Mesenchymal stem cell (in vitro differentiated cells and primary cell): ENCODE data around the gene ERC2.

Experiments
- DNase-seq: peaks from one replicate; pipeline ENCODE4 v3.0.0-alpha.2; 2013
- H2AFZ ChIP-seq: one replicate; pipeline ENCODE4 v1.6.1; 2013; ENCODE audit warnings: low read depth, mild to moderate bottlenecking, control low read depth, inconsistent platforms, low read length, moderate library complexity
- H2AK5ac ChIP-seq: 2 replicates; pipeline ENCODE4 v1.6.1; 2013; ENCODE audit warnings: low read length, moderate library complexity, mild to moderate bottlenecking, inconsistent platforms; ENCODE audit not compliant: severe bottlenecking
- H2BK120ac ChIP-seq: one replicate; pipeline ENCODE4 v1.6.1; 2013; ENCODE audit warnings: low read depth, mild to moderate bottlenecking, inconsistent platforms, low read length, moderate library complexity
- H2BK12ac ChIP-seq, 2 experiments: one replicate each; pipeline ENCODE4 v1.6.1; 2013; ENCODE audit warnings: inconsistent platforms in 2 of 2, low read length in 2 of 2, mild to moderate bottlenecking in 2 of 2, moderate library complexity in 2 of 2, control low read depth in 1 of 2
- H2BK15ac ChIP-seq: one replicate; pipeline ENCODE4 v1.6.1; 2013; ENCODE audit warnings: mild to moderate bottlenecking, low read depth, inconsistent platforms; ENCODE audit not compliant: poor library complexity, severe bottlenecking
- H2BK5ac ChIP-seq: 2 replicates; pipeline ENCODE4 v1.6.1; 2013; ENCODE audit warnings: low read depth, mild to moderate bottlenecking, low read length, control low read depth, inconsistent platforms; ENCODE audit not compliant: poor library complexity, severe bottlenecking
- H3K14ac ChIP-seq, 2 experiments: one replicate each; pipeline ENCODE4 v1.6.1; 2013; ENCODE audit warnings: inconsistent platforms in 2 of 2, low read length in 2 of 2, control low read depth in 1 of 2, mild to moderate bottlenecking in 1 of 2, moderate library complexity in 1 of 2
- H3K18ac ChIP-seq, 2 experiments: one replicate each; pipeline ENCODE4 v1.6.1; 2013; ENCODE audit warnings: inconsistent platforms in 2 of 2, low read length in 2 of 2, control low read depth in 1 of 2, low read depth in 1 of 2, mild to moderate bottlenecking in 1 of 2
- H3K23ac ChIP-seq, 2 experiments: one replicate each; pipeline ENCODE4 v1.6.1; 2013; ENCODE audit warnings: inconsistent platforms in 2 of 2, low read length in 2 of 2, mild to moderate bottlenecking in 2 of 2, moderate library complexity in 2 of 2, control low read depth in 1 of 2
- H3K27ac ChIP-seq: 2 replicates; pipeline ENCODE4 v1.5.1; 2013; ENCODE audit warnings: mild to moderate bottlenecking, moderate library complexity, low read length, control low read depth, inconsistent platforms; ENCODE audit not compliant: poor library complexity, severe bottlenecking
- H3K27me3 ChIP-seq, 2 experiments: 2 replicates each; pipeline versions ENCODE4 v1.6.1 to v1.7.0; 2013; ENCODE audit warnings: low read length in 2 of 2, mild to moderate bottlenecking in 2 of 2, moderate library complexity in 2 of 2, control low read depth in 1 of 2, inconsistent platforms in 1 of 2; ENCODE audit not compliant: control insufficient read depth in 1 of 2, insufficient read depth in 1 of 2
- H3K36me3 ChIP-seq, 2 experiments: 2 replicates each; pipeline versions ENCODE4 v1.6.1 to v1.7.0; 2013; ENCODE audit warnings: low read length in 2 of 2, control low read depth in 1 of 2, inconsistent platforms in 1 of 2, low read depth in 1 of 2, mild to moderate bottlenecking in 1 of 2; ENCODE audit not compliant: insufficient read depth in 2 of 2, control insufficient read depth in 1 of 2
- H3K4ac ChIP-seq, 2 experiments: one replicate each; pipeline ENCODE4 v1.6.1; 2013; ENCODE audit warnings: inconsistent platforms in 2 of 2, low read length in 2 of 2, mild to moderate bottlenecking in 2 of 2, moderate library complexity in 2 of 2, control low read depth in 1 of 2, low read depth in 1 of 2
- H3K4me1 ChIP-seq: 2 replicates; pipeline ENCODE4 v1.6.1; 2013; ENCODE audit warnings: low read depth, low read length, control low read depth; ENCODE audit not compliant: control insufficient read depth, insufficient read depth
- H3K4me2 ChIP-seq: 2 replicates; pipeline ENCODE4 v1.6.1; 2013; ENCODE audit warnings: low read length, mild to moderate bottlenecking, inconsistent platforms; ENCODE audit not compliant: poor library complexity, severe bottlenecking
- H3K4me3 ChIP-seq, 2 experiments: 2 replicates each; pipeline versions ENCODE4 v1.5.1 to v1.7.0; 2013; ENCODE audit warnings: low read length in 2 of 2, mild to moderate bottlenecking in 2 of 2, control low read depth in 1 of 2, low read depth in 1 of 2; ENCODE audit not compliant: insufficient read depth in 1 of 2
- H3K79me1 ChIP-seq: replicated peaks from 2 replicates; pipeline ENCODE4 v1.6.1; 2013; ENCODE audit warnings: mild to moderate bottlenecking, control low read depth, low read length, inconsistent platforms; ENCODE audit not compliant: poor library complexity, severe bottlenecking
- H3K9ac ChIP-seq: 2 replicates; pipeline ENCODE4 v1.7.0; 2013; ENCODE audit warnings: mild to moderate bottlenecking, low read length, moderate library complexity
- H3K9me3 ChIP-seq: 2 replicates; pipeline ENCODE4 v1.7.0; 2013; ENCODE audit warnings: mild to moderate bottlenecking, low read length; ENCODE audit not compliant: control insufficient read depth
- H4K8ac ChIP-seq: one replicate; pipeline ENCODE4 v1.6.1; 2013; ENCODE audit warnings: inconsistent platforms, mild to moderate bottlenecking, low read length, moderate library complexity
- H4K91ac ChIP-seq: one replicate; pipeline ENCODE4 v1.6.1; 2013; ENCODE audit warnings: mild to moderate bottlenecking, low read length, inconsistent platforms
- WGBS: methylation state at CpG from one replicate; pipeline ENCODE4 v1.1.7; 2013; ENCODE audit warnings: mixed read lengths; 5-methylcytosine and 5-hydroxymethylcytosine counted together

The ERC2 gene

GRCh38 chr3:56132762-56133161, 335.5 kb downstream of the ERC2 start:
- WGBS: 89% methylated on average over 2 of the region's 3 CpGs
- Histone ChIP-seq H2BK120ac (no peak overlapping the region), H2BK15ac (no peak overlapping the region), H3K23ac (no peak overlapping the region), H2AK5ac (no peak overlapping the region), H3K4me3 (no peak overlapping the region), H2BK12ac (no peak overlapping the region), H3K27ac (peak overlapping the region; percentile 20), H4K91ac (no peak overlapping the region), H3K79me1 (no peaks in the 10 kb centered on the region), H3K36me3 (no peaks in the 10 kb centered on the region), H3K4ac (no peak overlapping the region), H3K9ac (no peak overlapping the region), H3K18ac (no peak overlapping the region), H3K14ac (no peak overlapping the region), H4K8ac (no peak overlapping the region), H3K9me3 (no peaks in the 10 kb centered on the region), H3K4me1 (peaks cover 3% of the 10 kb centered on the region), H3K27me3 (no peaks in the 10 kb centered on the region), H2BK5ac (no peak overlapping the region), H2AFZ (no peak overlapping the region), H3K4me2 (no peak overlapping the region)
- DNase-seq: no peak

- H2BK5ac ChIP-seq: no peak overlapping the region
- no peak overlapping the region for H2AK5ac ChIP-seq
- 10% methylated on average over 3 of the region's 3 CpGs for WGBS
- H2BK15ac ChIP-seq: no peak overlapping the region
- no peaks in the 10 kb centered on the region for H3K36me3 ChIP-seq
- peak overlapping the region in 1 of 2 experiments; percentile 28 for H3K4me3 ChIP-seq
- peak overlapping the region; percentile 62 for H3K27ac ChIP-seq
- peak; percentile 93 for DNase-seq
- H3K4ac ChIP-seq: no peak overlapping the region
- no peak overlapping the region for H3K18ac ChIP-seq
- no peak overlapping the region for H4K8ac ChIP-seq
- H3K9ac ChIP-seq: peak overlapping the region; percentile 12
- H2BK12ac ChIP-seq: no peak overlapping the region
- H3K23ac ChIP-seq: no peak overlapping the region
- H3K79me1 ChIP-seq: no peaks in the 10 kb centered on the region
- no peak overlapping the region for H4K91ac ChIP-seq
- no peak overlapping the region for H2BK120ac ChIP-seq
- H2AFZ ChIP-seq: no peak overlapping the region
- H3K4me2 ChIP-seq: no peak overlapping the region
- peaks cover 3% of the 10 kb centered on the region for H3K4me1 ChIP-seq
- H3K27me3 ChIP-seq: no peaks in the 10 kb centered on the region
- no peaks in the 10 kb centered on the region for H3K9me3 ChIP-seq
- no peak overlapping the region for H3K14ac ChIP-seq
Observed at GRCh38 chr3:56131974-56132590, 336.2 kb downstream of the ERC2 start.

DNA sequence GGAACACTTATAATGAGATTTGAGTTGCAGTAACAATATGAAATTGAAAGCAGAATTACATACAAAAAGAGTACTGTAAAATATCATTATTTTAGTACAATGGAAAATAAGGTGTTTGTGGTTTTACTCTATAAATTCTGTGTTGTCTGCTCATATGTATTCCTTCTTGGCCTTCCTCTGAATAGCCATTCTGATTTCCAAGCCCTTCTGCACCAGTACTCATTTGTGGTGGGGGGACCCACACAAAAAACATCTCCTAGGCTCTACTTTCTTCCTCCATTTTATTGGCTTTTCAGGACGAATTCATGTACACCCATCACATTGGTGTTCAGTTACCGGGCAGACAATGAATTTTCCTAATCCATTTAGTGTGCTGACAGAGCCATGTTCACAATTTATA, 338.2 kb downstream of the ERC2 start:
- no peaks in the 10 kb centered on the region for H3K9me3 ChIP-seq

GRCh38 chr3:56126632-56127031, 341.6 kb downstream of the ERC2 start:
- no peaks in the 10 kb centered on the region for H3K79me1 ChIP-seq
- H4K91ac ChIP-seq: no peak overlapping the region
- H3K23ac ChIP-seq: no peak overlapping the region
- no peak overlapping the region for H2BK120ac ChIP-seq
- no peak overlapping the region for H2BK15ac ChIP-seq
- no peaks in the 10 kb centered on the region for H3K27me3 ChIP-seq
- H3K4ac ChIP-seq: no peak overlapping the region
- H3K18ac ChIP-seq: no peak overlapping the region
- no peak for DNase-seq
- H3K14ac ChIP-seq: no peak overlapping the region
- H2BK12ac ChIP-seq: no peak overlapping the region
- no peaks in the 10 kb centered on the region for H3K9me3 ChIP-seq
- H4K8ac ChIP-seq: no peak overlapping the region
- H3K27ac ChIP-seq: no peak overlapping the region
- no peaks in the 10 kb centered on the region for H3K4me1 ChIP-seq
- H2BK5ac ChIP-seq: no peak overlapping the region
- no peak overlapping the region for H3K4me3 ChIP-seq
- no peak overlapping the region for H3K9ac ChIP-seq
- no peak overlapping the region for H2AFZ ChIP-seq
- H3K4me2 ChIP-seq: no peak overlapping the region
- H3K36me3 ChIP-seq: no peaks in the 10 kb centered on the region
- H2AK5ac ChIP-seq: no peak overlapping the region

More for the DNA sequence above, 338.2 kb downstream of the ERC2 start:
- Histone ChIP-seq H2AFZ (no peak overlapping the region), H3K9ac (no peak overlapping the region), H3K4me2 (no peak overlapping the region), H3K36me3 (no peaks in the 10 kb centered on the region), H3K14ac (no peak overlapping the region), H2AK5ac (no peak overlapping the region), H3K4ac (no peak overlapping the region), H3K79me1 (no peaks in the 10 kb centered on the region), H3K23ac (no peak overlapping the region), H2BK5ac (no peak overlapping the region), H4K91ac (peak overlapping the region; percentile 2), H3K4me1 (peaks cover 3% of the 10 kb centered on the region), H2BK120ac (no peak overlapping the region), H4K8ac (no peak overlapping the region), H3K4me3 (no peak overlapping the region), H3K27ac (no peak overlapping the region), H2BK12ac (no peak overlapping the region), H3K27me3 (no peaks in the 10 kb centered on the region), H3K18ac (peak overlapping the region in 1 of 2 experiments; percentile 21), H2BK15ac (peak overlapping the region; percentile 48)
- no peak for DNase-seq
- WGBS: 97% methylated on average over 2 of the region's 2 CpGs
